RKO (cell line): ENCODE measurements around the gene BNIPL.

Source experiments
- DNase-seq: peaks from one replicate; pipeline ENCODE4 v3.0.0-alpha.2; 2016; ENCODE audit warnings: low spot score

BNIPL gene, protein sequence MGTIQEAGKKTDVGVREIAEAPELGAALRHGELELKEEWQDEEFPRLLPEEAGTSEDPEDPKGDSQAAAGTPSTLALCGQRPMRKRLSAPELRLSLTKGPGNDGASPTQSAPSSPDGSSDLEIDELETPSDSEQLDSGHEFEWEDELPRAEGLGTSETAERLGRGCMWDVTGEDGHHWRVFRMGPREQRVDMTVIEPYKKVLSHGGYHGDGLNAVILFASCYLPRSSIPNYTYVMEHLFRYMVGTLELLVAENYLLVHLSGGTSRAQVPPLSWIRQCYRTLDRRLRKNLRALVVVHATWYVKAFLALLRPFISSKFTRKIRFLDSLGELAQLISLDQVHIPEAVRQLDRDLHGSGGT

GRCh38 chr1:151036356-151036755 is at the start of gene BNIPL:
Gene BNIPL, plus strand, starts transcription at chr1:151036586. Its CDS starts 140 bp downstream, at chr1:151036726.
- DNase-seq = no peak

- DNase-seq = no peak
Measured at GRCh38 chr1:150987924-150988323, 48.5 kb upstream of the BNIPL start.

GRCh38 chr1:150992626-150993025 is 43.8 kb upstream of the BNIPL start:
- DNase-seq = no peak

DNA sequence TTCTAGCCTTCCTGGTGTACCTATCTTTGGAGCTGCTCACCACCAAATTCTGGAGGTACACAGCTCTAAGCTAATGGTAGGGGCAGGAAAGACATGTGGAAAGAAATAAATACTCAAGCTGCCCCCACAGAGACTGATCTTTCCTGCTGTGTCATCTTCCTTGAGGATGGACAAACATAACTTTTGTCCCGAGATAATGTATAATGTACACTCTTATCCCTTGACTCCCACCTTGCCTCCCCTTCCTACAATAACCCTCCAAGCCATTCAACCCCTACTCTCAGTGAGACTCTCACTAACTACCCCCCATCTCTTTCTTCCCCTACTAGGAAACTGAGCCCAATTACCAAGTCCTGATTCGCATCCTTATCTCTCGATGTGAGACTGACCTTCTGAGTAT is 42.1 kb upstream of the BNIPL start:
- DNase-seq = no peak

DNA sequence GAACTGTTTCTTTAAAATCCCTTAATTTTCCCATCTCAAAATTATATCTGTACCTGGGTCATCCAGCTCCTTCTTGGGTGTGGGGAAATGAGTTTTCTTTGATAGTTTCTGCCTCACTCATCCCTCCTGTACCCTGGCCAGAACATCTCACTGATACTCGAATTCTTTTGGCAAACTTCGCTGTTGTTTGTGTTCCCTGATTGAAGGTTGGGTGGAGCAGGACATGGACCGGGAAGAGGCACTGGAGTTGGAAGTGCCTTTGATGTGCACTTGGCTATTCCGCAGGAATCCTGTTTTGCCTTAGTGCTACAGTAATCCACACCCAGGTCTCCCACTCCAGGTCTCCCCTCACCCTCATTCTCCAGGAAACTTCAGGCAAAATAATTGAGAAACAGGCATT is 40.9 kb upstream of the BNIPL start:
- DNase-seq = no peak

DNA sequence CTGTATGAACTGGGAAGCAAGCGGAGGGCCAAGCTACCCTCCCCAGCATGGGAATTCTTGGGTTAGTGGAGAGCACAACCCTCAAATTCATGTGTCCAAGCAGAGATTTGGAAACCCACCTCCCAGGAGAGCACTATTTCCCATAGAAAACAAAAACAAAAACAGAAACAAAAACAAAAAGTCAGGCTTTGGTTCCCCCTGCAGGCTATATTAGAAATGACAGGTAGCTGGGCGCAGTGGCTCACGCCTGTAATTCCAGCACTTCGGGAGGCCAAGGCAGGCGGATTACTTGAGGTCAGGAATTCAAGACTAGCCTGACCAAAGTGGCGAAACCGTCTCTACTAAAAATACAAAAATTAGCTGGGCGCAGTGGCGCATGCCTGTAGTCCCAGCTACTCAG is 40.5 kb upstream of the BNIPL start:
- DNase-seq = no peak

DNA sequence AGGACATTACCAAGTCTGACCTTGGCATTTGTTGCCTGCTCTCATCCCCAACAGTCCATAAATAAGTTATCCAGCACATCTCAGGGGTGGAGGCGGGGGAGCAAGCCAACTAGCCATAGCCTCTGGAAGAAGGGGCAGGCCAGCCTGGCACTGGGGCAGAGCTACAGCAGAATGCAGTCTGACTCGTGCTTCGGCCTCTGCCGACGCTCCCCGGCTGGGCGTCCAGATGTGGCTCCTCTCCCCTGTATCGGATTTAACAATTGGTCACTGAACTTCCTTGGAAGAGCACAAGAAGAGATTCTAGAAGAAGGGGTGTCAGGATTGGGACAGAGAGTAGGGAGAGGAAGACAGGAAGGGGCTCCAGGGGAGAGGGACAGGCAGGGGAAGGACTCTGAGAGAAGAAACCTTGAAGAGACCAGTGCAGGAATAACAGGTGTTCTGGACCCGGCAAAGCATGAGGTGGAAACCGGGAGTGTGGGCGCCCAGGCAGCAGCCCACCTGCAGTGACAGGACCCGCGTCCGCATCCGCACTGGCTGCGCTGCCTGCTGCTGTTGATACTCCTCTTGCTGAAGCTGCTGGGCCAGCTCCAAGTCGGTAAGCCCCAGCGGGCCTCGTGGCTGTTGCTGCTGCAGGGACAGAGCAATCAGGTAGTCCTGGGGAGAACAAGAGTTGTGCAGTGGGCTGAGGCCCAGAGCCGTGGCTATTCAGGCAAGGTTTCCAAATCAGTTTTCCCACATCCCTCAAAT is 39.1 kb upstream of the BNIPL start:
- no peak for DNase-seq

- no peak for DNase-seq
Measured at GRCh38 chr1:150997949-150998348, 38.4 kb upstream of the BNIPL start.

DNA sequence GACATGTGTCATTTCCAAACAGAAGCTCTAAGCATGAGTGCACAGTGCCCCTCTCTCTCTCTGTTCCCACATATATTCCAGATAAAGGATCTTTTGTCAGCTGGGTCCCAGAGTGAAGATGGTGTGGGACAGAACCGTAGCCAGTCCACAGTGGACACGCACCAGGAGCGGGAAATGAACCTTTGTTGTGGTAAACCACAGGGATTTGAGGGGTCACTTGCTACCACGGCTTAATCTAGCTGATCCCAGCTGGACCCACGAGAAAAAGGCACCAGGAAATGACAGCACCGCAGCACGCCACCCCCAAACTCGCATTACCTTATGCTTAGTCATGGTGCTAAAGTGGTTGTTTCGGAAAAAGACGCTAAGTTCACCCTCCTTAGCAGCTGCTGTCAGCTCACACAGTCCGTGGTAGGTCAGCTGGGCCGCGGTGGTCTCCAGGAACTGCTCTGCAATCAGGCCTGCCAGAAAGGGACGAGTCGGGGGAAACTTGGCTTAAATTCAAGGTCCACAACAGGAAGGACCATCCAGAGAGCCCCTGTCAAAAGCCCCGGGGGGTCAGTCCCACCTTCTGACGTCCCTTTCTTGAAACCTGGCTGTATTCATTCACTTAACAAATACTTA is 37.2 kb upstream of the BNIPL start:
- DNase-seq = peak; percentile 79

GRCh38 chr1:150999926-151000325 is 36.5 kb upstream of the BNIPL start:
- DNase-seq = no peak

DNA sequence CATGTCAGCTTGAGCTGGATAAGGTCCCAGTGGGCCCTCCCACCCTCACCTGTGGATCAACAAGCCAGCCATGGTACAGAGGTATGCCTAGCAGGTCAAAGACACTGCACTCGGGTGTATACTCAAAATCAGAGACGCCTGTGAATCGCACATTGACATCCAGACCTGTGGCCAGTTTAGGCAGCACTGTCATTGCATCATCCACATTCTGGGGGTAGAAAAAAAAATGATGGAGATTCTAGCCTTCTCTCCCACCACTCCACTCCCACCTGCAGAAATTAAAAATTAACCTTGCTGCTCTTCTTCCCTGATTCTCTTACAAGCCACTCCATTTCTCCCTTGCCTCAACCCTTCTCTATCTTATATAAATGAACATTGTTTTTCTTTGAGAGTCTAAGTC is 36.0 kb upstream of the BNIPL start:
- DNase-seq = no peak

GRCh38 chr1:151001602-151002001 is 34.8 kb upstream of the BNIPL start:
- no peak for DNase-seq

- DNase-seq = no peak
Measured at GRCh38 chr1:151002051-151002450, 34.3 kb upstream of the BNIPL start.

DNA sequence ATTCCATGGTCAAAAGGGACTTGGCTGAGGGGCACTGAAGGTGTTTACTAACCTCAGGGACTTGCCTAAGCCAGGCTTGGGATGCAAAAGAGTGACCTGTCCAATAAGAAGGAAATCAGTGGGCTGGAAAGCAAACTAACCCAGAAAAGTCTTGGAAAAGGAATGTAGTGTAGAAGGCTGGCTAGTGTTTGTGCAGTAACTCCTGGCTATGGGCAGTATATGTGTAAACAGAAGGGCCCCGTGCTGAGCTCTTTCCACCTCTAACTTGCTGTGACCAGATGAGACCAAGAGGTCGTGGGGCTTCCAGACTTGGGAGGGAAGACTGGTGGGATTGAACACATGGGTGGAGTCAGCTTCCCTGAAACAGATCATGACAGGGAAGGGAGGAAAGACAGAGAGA is 33.8 kb upstream of the BNIPL start:
- DNase-seq = no peak

DNA sequence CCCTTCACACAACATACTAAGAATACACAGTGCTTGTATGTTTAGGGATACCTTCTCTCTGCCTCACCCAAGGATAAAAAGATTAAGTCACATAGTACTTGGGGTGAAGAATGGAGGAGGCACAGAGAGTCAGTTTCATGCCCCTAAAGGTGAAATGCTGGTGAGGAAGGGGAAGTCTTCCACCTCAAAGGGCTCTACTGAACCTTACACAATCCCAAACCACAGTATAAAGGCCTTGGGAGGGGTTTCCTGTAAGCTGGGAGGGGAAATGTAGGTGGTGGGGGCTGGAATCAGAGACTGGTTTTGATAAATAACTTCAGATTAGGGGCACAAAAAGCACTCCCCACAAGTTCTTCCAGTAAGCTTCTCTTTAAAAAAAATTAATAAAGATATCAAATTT is 33.2 kb upstream of the BNIPL start:
- DNase-seq = no peak

DNA sequence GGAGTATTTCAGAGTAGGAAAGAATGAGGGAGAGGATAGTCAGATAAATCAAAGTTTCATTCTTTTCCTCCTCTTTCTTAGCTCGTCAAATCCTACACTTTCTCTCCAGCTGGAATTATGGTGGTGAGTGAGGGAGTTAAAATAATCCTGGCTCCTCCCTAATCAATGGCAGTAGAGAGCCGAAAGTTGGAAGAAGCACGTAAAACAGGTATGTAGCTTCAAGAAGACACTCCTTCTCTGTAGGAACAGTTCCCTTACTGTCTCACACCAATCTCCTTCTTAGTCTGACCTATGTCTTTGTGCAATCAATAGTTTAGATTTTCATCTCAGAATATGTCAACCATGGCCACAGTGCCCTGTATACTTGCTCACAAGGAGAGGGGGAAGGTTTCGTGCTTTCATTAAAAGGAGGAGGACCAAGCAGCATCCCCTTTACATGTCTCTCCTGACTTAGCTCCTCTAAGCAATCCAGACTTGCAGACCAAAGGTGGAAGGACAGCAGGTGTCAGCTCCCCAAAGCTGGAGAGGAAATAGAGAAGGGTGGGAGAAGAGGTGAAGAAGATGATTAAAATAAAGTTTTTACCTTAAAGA is 30.6 kb upstream of the BNIPL start:
- no peak for DNase-seq

GRCh38 chr1:151006327-151007052 is 29.9 kb upstream of the BNIPL start, which contains the start of gene MINDY1:
Gene MINDY1, minus strand, starts transcription at chr1:151006902. Its CDS starts 4,285 bp downstream, at chr1:151002617.
- DNase-seq = peak; percentile 93

DNA sequence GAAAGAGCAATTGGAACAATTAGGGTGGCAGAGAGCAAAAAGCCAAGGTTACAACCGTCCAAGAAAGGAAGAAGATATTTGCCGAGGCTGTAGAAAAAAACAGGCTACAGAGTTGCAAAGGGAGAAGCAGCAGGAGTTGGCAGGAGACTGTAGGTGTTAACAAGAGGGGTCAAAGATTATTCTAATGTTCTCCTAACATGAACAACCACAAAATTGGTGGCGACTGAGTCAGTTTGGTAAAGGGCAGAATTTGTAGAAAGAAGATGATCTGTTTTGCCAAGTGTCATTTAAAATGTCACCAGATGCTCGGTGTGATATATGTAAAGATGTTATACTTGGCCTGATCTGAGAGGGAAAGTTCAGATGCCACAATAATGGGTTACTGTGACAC is 28.5 kb upstream of the BNIPL start:
- no peak for DNase-seq

DNA sequence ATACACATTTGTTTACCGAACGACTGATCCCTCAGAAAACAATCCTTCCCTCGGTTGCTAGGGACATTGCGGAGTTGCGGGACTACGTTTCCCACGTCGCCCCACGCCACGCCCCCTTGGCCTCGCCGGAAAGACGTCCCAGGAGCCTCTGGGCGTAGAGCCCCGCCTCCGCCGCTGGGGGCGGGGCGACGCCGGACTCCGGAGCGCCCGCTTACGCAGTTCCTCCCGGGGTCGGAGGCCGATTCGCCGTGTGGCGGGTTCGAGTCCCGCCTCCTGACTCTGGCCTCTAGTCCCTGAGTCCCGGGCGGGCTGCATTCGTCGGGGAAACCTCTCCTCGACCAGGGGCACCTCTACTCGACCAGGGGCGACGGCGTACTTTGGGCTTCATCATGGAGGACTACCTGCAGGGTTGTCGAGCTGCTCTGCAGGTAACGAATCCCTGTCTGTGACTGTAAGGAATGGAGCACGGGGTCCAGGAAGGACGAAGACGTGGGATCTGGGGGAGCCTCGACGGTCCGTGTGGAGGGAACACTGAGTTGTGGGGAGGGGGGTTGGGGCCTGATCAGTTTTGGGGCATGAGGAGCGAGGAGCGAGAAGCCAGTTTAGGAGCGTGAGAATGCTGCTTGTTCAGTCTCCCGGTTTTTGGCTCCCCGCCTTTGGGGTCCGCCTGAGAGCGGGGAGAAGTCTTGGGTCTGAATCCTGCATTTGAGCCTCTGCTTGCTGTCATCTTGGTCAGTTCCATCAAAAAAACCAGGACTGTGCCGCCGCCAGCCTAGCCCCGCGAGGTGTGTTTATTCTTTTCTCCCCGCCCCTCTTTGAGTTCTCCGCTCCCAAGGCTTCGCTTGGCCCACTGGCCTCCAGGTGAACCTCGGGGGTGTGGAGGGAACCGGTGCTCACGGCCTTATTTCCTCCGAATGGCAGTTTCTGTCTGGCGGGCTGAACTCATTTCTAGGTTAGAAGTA is 27.9 kb upstream of the BNIPL start, which contains the start of gene PRUNE1:
Gene PRUNE1, plus strand, starts transcription at position 206 of the 962 bp plus-strand sequence. Its CDS starts 184 bp downstream, at position 390.
- DNase-seq = peak; percentile 98

DNA sequence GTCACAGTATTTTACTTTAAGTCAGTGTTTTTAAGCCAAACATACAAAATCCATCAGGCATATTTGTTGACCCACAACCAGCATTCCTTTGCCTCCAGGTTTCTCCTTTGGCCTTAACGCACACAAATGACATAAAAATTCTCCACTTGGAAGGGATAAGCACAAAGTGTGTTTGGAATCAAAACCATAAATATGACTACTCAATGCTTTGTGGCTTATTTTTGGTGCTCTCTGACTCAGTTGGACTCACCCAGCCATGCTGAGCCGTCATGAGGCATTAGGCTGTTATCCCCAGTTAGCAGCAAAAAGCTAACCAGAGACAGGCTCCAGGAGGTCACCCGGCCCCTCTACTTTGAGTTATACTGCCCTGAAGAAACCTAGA is 27.2 kb upstream of the BNIPL start:
- peak; percentile 76 for DNase-seq
